Hepatocyte (in vitro differentiated cells): ENCODE measurements around the gene PDIA2. TPM values are rescaled to one million over a fixed set of nuclear protein-coding genes. Genes with fewer than 3 reads are reported as not detected.

Experiments used
- DNase-seq: peaks from one replicate; pipeline ENCODE4 v3.0.0-alpha.2; 2016; ENCODE audit warnings: low spot score
- H2AFZ ChIP-seq: fragments of 200-600 bp; sonication (generic); 2 replicates; pipeline ENCODE4 v1.6.0; 2016; ENCODE audit warnings: antibody characterized with exemption, mild to moderate bottlenecking
- H3K27ac ChIP-seq: fragments of 200-600 bp; sonication (generic); 2 replicates; pipeline ENCODE4 v1.5.1; 2016; ENCODE audit warnings: mild to moderate bottlenecking
- H3K27me3 ChIP-seq: fragments of 200-600 bp; sonication (generic); 2 replicates; pipeline ENCODE4 v1.6.1; 2016
- H3K36me3 ChIP-seq: fragments of 200-600 bp; sonication (generic); replicated peaks from 2 replicates; pipeline ENCODE4 v1.5.1; 2016; ENCODE audit warnings: low read depth; ENCODE audit not compliant: insufficient read depth
- H3K4me1 ChIP-seq: fragments of 200-600 bp; sonication (generic); 2 replicates; pipeline ENCODE4 v1.5.1; 2016; ENCODE audit warnings: mild to moderate bottlenecking, moderate library complexity; ENCODE audit not compliant: insufficient read depth
- H3K4me2 ChIP-seq: fragments of 200-600 bp; sonication (generic); 2 replicates; pipeline ENCODE4 v1.6.0; 2016
- H3K4me3 ChIP-seq: fragments of 200-600 bp; sonication (generic); 2 replicates; pipeline ENCODE4 v1.5.1; 2016; ENCODE audit warnings: mild to moderate bottlenecking
- H3K79me2 ChIP-seq: fragments of 200-600 bp; sonication (generic); 2 replicates; pipeline ENCODE4 v1.6.0; 2017; ENCODE audit warnings: mild to moderate bottlenecking
- H3K9me2 ChIP-seq: fragments of 200-600 bp; sonication (generic); replicated peaks from 2 replicates; pipeline ENCODE4 v1.6.0; 2017; ENCODE audit warnings: mild to moderate bottlenecking; ENCODE audit not compliant: insufficient read depth
- H3K9me3 ChIP-seq: fragments of 200-600 bp; sonication (generic); 2 replicates; pipeline ENCODE4 v1.5.1; 2016; ENCODE audit warnings: low read depth, mild to moderate bottlenecking
- H4K20me1 ChIP-seq: fragments of 200-600 bp; sonication (generic); 2 replicates; pipeline ENCODE4 v1.6.0; 2016; ENCODE audit warnings: mild to moderate bottlenecking; ENCODE audit not compliant: insufficient read depth, poor library complexity, severe bottlenecking
- EZH2 ChIP-seq: fragments of 200-600 bp; sonication (generic); IDR thresholded peaks from 2 replicates; pipeline ENCODE4 v1.6.1; 2016; ENCODE audit warnings: antibody characterized with exemption, mild to moderate bottlenecking, borderline replicate concordance
- EZH2phosphoT487 ChIP-seq: fragments of 200-600 bp; sonication (generic); IDR thresholded peaks from one replicate; pipeline ENCODE4 v1.6.1; 2018; ENCODE audit warnings: antibody characterized with exemption, mild to moderate bottlenecking, low read depth, moderate library complexity; ENCODE audit not compliant: unreplicated experiment, severe bottlenecking
- WGBS: methylation state at CpG from one replicate; pipeline ENCODE4 v1.1.6; 2016; ENCODE audit warnings: low lambda C conversion rate; ENCODE audit errors: missing lambda C conversion rate; 5-methylcytosine and 5-hydroxymethylcytosine counted together
- polyA plus RNA-seq: library from polyadenylated mRNA; unstranded; fragments of >200 nt; fragmentation: Nextera tagmentation; extraction: Ambion mirVana; gene quantifications from 2 replicates; pipeline ENCODE4 v1.2.1, GENCODE V29; 2016
- total RNA-seq: library from RNA; depleted of rRNA; stranded (reverse); fragments of >200 nt; gene quantifications from 2 replicates; pipeline ENCODE4 v1.2.3, GENCODE V29; 2014
- TF ChIP-seq, protein P1 (sequence below): fragments of 200-600 bp; sonication (generic); IDR thresholded peaks from 2 replicates; pipeline ENCODE4 v1.5.1; 2016; ENCODE audit warnings: antibody characterized with exemption, mild to moderate bottlenecking; ENCODE audit not compliant: poor library complexity

The PDIA2 gene
- total and polyA plus RNA-seq, 2 experiments from 2014 or later = 0.47 TPM; not detected in 1

DNA sequence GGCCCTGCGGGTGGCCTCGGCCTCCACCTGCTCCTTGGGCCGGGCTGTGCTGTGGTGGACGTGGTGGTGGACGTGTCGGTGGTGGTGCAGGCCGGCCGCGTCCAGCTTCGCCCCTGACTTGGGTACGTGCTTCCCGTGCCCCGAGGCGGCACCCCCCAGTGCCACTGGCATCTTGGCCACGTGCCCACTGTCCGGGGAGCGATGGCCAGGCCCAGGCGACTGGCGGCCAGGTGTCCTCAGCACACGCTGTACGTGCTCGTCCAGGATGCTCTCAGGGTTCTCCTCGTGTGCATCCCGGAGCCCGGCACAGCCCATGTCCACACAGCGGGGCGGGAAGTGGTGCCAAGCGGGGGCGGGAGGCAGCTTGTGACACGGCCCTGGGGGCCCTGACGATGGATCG is 14.9 kb downstream of the PDIA2 start:
- 98% methylated on average over 26 of the region's 32 CpGs for WGBS
- Histone ChIP-seq H3K27me3 (no peaks in the 10 kb centered on the region), H2AFZ (no peak overlapping the region), H3K4me1 (no peaks in the 10 kb centered on the region), H3K9me2 (no peaks in the 10 kb centered on the region), H4K20me1 (no peaks in the 10 kb centered on the region), H3K36me3 (no peaks in the 10 kb centered on the region), H3K4me3 (no peak overlapping the region), H3K79me2 (no peaks in the 10 kb centered on the region), H3K4me2 (no peak overlapping the region), H3K27ac (no peak overlapping the region), H3K9me3 (no peaks in the 10 kb centered on the region)
- no peak for DNase-seq
- TF ChIP-seq, protein P1, sequence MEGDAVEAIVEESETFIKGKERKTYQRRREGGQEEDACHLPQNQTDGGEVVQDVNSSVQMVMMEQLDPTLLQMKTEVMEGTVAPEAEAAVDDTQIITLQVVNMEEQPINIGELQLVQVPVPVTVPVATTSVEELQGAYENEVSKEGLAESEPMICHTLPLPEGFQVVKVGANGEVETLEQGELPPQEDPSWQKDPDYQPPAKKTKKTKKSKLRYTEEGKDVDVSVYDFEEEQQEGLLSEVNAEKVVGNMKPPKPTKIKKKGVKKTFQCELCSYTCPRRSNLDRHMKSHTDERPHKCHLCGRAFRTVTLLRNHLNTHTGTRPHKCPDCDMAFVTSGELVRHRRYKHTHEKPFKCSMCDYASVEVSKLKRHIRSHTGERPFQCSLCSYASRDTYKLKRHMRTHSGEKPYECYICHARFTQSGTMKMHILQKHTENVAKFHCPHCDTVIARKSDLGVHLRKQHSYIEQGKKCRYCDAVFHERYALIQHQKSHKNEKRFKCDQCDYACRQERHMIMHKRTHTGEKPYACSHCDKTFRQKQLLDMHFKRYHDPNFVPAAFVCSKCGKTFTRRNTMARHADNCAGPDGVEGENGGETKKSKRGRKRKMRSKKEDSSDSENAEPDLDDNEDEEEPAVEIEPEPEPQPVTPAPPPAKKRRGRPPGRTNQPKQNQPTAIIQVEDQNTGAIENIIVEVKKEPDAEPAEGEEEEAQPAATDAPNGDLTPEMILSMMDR = no peak
- TF ChIP-seq EZH2 (no peak), EZH2phosphoT487 (no peak)

DNA sequence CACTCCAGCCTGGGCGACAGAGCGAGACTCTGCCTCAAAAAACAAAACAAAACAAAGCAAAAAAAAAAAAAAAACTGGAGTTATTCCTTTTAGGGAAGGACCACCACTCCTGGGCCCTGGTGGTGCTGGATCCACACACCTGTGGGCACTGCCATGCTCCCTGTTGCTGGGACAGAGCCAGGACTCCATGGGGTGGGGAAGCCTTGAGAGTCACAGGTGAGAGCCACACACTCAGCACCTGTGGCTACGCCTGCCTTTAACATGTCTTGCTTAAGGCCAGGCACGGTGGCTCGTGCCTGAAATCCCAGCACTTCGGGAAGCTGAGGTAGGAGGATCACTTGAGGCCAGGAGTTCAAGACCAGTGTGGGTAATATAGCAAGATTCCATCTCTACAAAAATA is 18.3 kb downstream of the PDIA2 start:
- Histone ChIP-seq H3K4me1 (no peaks in the 10 kb centered on the region), H3K4me3 (no peak overlapping the region), H3K79me2 (no peaks in the 10 kb centered on the region), H3K9me2 (no peaks in the 10 kb centered on the region), H3K27ac (no peak overlapping the region), H3K27me3 (no peaks in the 10 kb centered on the region), H3K9me3 (no peaks in the 10 kb centered on the region), H3K4me2 (no peak overlapping the region), H4K20me1 (no peaks in the 10 kb centered on the region), H2AFZ (no peak overlapping the region), H3K36me3 (no peaks in the 10 kb centered on the region)
- no peak for DNase-seq
- TF ChIP-seq, protein P1 = no peak
- TF ChIP-seq EZH2 (no peak), EZH2phosphoT487 (no peak)
- WGBS = 97% methylated on average over 6 of the region's 6 CpGs

DNA sequence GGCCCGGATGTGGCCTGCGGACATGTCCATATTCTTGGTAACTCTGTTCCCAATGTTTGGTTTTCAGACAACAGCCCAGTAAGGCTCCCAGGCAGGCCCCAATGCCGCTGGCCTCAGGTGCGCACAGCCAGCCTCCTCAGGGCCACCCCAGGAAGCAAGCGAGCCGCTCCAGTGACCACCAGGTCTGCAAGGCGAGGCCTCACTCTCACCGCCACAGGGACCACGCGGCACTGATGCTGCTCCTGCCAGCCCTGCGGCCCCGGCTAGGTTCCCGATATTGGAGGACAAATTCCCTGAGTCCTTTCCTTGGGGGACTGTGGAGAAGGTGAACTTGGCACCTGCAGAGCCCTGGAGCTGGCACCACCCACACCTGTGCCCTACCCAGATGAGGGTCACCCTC is 19.0 kb downstream of the PDIA2 start:
- no peak for DNase-seq
- TF ChIP-seq EZH2 (no peak), EZH2phosphoT487 (no peak)
- TF ChIP-seq, protein P1 = no peak
- Histone ChIP-seq H2AFZ (no peak overlapping the region), H3K4me3 (no peak overlapping the region), H3K79me2 (no peaks in the 10 kb centered on the region), H4K20me1 (no peaks in the 10 kb centered on the region), H3K27me3 (no peaks in the 10 kb centered on the region), H3K27ac (no peak overlapping the region), H3K9me2 (no peaks in the 10 kb centered on the region), H3K4me2 (no peak overlapping the region), H3K9me3 (no peaks in the 10 kb centered on the region), H3K4me1 (no peaks in the 10 kb centered on the region), H3K36me3 (no peaks in the 10 kb centered on the region)
- WGBS = 96% methylated on average over 13 of the region's 13 CpGs
